Activated CD4-positive, alpha-beta T cell treated with anti-CD3 and anti-CD28 coated beads, Interleukin-2, Interleukin-4, amounts not matched to agents 100 ng/mL and 50 ng/mL, durations not matched to agents 16 hours and 8 hours (primary cell): Measurements from ENCODE around the gene DCP1B.

Experiments
- DNase-seq: peaks from one replicate; pipeline ENCODE4 v3.0.0-alpha.2; 2020; ENCODE audit warnings: low spot score

Gene DCP1B

DNA sequence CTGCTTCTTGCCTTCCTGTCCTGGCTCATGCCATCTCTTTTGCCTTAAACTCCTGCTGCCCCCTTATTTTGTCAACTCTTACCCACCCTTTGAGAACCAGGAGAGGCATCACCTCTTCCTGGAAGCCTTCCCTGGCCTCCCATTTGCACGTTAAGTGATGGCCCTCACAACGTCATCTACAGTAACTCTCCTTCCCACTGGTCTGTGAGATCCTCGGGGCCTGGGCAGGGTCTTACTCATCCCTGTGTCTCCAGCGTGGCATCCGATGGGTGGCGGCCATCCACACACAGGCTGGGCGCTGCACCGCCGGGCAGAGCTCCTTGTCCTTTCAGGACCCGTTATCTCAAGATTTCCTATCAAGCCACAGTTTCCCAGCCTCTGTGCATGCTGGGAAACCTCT is 69.0 kb downstream of the DCP1B start:
- DNase-seq = no peak

DNA sequence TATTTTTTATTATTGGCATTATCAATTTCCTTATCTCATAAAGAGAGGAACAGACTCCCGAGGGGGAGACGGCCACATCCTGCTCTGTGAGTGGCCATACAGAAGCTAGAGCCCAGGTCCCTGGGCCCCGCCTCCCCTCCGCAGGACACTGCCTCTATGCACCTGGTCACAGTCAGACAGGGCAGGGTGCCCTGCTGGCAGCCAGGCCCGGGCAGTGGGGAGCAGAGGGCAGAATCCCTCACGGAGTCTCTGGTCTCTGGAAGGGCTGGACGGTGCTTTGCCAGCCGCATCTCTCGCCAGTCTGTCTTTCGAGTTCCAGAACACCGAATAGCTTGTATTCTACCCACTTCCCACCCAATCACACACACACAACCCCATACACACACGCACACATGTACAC is 69.4 kb downstream of the DCP1B start:
- no peak for DNase-seq

DNA sequence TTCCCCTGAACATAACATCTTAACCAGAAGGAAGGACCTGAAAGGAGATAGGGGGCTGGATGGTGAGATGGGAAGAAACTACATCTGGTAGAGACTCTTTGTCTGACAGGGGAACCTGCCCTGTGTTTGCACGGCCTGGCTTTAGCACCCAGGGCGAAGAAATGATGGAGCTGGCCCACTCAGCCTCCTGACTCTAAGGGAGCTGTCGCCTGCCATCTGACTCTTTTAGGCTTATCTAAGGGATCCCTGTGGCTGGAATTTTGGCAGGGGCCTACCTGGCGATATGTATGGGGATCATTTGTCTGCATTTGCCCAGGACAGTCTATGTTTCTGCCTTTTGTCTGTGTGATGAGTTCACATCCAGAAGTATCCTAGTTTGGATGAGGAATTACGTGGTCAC is 70.2 kb downstream of the DCP1B start:
- no peak for DNase-seq

DNA sequence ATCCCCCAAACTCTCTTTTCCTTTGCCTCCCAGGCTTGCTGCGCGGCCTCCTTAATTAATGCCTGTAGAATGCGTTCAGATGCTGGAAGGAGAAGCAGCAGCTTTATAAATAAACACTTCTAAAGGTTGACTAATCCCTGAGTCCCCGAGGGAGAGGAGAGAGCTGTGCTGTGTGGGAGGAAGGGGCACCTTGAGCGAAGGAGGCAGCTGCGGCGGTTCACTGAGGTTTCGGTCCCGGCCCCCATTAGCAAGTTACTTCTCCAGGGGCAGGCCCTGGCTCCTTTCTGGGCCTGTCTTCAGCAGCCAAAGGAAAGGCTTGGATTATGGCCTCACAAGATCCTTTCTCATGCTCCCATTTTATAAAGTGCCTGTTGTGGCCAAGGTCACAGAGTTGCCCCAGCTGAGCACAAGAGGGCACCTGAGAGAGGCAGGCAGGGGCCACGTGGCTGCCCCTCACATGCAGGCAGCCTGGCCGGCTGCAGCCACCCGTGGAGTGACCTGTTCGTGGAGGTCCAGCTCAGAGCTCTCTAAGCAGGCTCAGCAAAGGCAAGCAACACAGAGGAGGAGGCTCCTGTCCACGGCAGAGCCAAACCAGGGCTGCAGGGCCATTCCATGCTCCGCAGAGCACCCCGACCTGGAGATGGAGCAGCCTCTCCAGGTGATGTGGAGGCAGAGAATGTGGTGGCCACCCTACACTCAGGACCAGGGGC is 70.8 kb downstream of the DCP1B start:
- DNase-seq = no peak

DNA sequence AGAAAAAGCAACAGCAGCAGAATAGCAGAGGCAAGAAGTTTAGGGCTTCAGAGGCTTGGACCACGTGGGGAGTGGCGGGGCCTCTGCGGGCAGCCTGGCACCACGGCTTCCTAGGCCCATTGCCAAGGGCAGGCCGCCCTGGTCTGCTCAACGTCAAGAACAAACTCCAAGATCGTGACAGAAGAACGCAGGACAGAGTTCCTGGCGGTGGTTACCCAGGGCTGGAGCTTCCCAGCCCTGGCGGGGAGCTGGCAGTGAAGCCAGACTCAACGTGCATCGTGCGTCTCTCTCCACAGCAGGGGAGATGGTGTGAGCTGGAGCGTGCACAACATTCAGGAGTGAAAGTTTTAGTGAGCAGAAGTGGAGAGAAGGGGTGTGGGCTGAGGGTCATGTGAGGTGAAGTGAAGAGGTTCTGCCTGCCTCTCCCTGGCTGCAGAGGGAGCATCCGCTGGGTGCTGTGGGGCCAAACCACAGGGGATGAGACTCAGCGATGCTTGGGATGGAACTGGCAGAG is 71.9 kb downstream of the DCP1B start:
- no peak for DNase-seq

DNA sequence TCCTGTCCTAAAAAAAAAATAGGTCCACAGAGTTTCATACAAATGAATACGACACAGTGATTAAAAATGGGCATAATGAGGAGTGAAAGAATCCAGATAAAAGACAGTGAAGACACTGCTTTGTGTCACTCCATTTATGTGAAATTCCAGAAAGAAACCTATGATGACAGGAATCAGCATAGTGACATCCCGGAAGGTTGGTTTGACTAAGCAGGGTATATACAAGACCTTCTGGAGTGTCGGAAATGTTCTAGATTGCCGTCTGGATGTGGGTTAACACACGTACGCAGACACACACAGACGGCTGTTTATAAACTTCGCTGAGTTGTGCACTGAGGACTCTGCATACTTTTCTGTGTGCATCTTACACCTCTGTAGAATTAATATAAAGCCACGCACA is 72.6 kb downstream of the DCP1B start:
- no peak for DNase-seq

DNA sequence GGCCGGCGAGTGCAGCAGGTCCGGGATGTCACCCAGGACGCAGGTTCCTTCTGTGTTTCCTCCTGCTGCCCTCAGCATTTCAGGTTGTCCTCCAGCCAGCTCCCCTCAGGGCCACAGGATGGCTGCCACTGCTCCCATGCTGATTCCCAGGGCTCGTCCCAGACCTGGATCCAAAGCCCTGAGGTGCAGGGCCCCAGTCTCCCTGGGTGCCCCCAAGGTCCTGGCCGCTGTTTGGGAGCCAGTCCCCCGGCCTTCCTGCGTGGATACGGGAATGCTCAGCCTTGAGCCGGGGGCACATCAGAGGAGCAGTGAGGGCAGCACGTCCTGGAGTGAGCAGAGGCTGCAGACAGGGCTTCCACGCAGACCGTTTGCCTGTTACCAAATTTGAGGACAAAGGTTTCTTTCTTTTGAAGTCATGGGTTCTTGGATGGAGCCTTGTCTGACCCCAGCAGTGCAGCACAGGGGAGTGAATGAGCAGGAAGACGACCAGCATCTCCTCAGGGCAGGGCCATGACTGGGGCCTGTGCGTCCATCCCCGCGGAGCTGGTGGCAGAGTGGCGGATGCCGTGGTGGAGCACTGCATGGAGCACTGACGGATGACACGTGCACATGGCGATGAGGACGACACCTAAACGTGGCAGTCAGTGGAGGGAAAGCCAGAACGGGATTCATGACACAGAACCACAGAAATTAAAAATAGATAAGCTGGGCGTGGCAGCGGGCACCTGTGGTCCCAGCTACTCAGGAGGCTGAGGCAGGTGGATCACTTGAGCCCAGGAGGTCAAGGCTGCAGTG is 73.3 kb downstream of the DCP1B start:
- DNase-seq = no peak

DNA sequence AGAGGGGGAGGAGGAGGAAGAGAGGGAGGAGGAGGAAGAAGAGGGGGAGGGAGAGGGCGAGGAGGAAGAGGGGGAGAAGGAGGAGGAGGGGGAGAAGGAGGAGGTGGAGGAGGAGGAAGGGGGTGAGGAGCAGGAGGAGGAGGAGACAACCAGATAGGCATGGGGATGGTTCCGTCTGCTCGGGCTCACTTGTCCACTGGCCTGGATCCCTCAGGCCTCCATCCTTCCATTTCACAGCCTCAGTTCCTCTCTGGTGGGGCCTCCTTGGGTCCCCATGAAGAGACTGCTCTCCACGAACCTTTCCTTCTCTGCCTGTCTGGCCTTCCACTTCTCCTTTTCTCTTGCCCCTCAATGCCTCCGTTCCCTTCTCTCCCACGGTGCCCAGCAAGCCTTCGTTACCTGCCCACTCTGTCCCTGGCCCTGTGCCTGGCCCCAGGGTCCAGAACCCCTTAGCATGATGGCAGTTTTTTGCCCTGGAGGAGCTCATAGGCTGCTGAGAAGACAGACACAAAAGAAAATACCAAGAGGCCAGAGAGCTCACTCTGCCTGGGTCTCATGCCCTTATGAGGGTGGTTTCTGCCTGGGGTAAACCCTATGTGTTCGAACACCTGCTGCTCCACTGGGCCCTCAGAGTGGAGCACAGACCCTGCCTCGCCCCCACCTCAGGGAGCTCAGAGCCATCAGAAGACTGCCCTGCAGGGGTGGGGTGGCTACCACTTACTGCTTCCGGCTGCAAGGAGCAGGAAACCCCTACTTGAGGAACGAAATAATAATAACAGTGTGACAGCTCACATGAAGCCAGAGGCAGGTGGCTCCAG is 74.1 kb downstream of the DCP1B start:
- DNase-seq = no peak

DNA sequence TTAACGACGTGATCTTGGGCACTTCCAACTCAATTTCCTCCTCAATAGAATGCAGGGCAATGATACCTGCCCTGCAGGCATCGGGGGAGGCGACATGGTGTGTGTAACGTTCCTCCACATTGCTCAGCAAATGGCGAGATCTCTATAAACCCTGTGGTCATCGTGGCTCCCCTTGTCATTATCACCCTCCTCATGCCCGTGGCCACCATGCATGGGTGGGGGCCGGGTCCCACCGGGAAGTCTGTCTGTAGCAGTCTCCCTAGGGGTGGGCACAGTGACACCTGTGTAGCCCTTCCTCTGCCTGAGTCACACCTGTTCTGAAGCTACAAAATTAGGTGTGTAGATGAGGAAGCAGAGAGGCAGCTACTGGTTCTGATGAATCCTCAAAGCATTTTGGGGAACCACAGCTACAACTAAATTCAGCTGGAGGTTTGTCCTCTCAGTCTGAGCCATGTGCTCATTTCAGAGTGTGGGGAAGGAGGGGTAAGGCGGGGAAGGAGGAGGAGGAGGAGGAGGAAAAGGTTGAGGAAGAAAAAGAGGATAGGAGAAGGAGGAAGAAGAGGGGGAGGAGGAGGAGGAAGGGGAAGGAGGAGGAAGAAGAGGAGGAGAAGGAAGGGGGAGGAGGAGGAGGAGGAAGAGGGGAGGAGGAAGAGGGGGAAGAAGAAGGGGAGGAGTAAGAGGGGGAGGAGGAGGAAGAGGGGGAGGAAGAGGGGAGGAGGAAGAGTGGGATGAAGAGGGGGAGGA is 74.8 kb downstream of the DCP1B start:
- DNase-seq = no peak

DNA sequence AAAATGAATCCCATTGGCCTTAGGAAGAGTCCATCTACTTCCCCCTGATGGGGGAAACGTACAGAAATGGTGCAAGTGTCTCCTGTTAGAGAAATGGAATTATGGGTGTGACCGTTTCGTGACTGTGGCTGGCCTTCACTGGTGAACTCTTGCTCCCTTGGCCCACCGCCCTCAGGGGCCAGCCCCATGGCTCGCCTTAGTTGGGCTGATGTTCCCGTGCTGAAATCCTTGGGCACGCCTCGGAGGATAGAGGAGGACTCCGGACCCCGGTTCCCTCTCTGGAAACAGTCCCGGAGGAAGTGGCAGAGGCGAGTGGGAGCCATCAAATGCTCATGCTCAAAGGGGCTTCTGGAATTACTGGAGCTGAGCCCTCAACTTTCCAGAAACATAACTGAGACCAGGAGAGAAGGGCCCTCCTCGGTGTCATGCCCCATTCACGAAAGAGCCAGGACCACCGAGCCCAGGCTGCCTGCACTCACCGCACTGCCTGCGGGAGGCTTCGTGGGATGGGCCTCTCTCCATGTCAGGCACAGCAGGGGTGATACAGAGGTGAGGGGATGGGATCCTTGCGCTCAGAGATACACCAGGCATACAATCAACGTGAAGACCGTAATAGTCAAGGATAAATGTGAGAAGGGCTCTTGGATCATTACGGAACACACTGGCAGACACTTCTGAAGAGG is 75.7 kb downstream of the DCP1B start:
- DNase-seq = no peak

DNA sequence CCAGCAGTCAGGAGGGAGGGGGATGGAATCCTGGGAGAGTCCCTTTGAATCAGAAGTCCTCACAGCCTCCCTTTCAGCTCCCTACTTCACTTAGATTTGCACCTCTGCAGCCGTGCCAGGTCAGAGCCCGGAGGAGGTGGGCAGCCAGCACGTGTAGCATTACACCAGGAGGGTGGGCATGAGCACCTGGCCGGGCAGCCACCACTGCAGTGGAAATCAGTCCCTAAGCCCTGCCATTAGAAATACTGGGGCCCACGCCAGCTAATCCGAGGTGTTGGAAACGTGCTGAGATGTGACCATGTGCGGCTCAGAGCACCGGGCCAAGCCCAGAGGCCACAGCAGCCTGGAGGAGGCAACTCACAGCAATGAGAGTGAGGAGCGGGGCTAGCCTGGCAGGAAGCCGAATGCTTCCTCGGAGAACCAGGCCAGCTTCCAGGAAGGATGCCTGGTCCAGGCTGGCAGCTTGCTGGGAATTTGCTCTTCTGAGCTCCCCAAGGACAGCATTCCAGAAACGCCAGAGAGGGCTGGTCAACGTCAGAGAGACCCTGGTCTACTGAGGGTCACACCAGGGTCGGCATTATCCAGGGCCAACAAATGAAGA is 76.4 kb downstream of the DCP1B start:
- no peak for DNase-seq

DNA sequence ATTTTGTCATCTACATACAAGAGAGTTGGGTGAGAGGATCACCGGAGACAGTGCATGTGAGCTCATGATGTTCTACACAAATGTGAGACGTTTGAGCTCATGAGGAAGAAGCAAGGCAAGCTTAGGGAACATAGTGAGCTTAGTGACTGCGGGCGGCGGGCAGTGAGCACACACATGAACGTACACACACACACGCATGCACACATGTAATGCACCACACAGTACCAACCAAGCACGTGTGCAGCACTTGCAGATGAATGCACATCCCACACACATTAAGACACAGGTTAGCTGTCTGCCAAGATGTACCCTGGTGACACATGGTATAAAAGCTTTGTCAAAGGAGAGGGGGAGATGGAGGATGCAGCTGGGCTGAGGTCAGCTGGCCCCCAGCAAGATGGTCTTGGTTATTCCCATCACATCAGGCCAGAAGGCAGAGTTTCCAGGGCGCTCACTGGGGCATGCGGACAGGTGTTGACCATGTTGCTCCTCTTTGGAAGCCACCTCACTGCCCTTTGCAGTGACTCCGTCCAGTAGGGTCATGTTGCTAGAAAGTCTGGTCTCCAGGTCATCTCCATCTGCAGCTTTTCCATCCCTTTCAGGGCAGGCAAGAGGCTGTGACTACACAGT is 77.1 kb downstream of the DCP1B start:
- DNase-seq = no peak

DNA sequence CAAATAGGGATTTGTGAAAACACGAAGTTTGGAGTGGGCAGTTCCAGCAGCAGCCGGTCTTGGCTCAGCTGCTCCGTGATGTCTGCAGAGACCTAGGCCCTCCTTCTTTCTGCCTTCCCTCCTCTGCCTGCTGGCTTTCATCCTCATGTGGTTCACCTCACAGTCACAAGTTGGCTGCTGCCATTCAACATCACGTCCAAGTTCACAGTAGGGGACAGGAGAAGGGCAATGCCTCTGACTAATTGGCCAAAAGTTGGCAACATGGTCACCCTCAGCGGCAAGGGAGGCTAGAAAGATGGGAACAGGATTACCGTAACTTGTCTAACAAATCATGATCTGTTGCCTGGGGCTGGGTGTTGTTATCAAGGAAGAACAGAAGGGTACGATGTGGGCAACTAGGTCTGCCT is 78.0 kb downstream of the DCP1B start:
- DNase-seq = no peak

DNA sequence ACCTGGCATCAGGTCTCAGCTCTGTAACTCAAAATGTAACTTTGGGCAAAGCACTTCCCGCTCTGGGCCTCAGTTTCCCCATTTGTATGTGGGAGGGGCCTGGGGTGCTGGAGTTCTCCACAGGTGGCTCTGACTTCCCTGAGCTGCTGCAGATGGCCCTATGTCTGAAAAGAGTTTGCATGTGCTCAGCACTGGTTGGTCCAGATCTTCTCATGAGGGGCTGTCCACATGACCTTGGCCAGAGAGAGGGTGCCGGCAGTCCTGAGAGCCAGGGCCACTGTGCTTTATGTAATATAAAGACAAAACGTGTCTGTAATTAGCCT is 78.6 kb downstream of the DCP1B start:
- no peak for DNase-seq

DNA sequence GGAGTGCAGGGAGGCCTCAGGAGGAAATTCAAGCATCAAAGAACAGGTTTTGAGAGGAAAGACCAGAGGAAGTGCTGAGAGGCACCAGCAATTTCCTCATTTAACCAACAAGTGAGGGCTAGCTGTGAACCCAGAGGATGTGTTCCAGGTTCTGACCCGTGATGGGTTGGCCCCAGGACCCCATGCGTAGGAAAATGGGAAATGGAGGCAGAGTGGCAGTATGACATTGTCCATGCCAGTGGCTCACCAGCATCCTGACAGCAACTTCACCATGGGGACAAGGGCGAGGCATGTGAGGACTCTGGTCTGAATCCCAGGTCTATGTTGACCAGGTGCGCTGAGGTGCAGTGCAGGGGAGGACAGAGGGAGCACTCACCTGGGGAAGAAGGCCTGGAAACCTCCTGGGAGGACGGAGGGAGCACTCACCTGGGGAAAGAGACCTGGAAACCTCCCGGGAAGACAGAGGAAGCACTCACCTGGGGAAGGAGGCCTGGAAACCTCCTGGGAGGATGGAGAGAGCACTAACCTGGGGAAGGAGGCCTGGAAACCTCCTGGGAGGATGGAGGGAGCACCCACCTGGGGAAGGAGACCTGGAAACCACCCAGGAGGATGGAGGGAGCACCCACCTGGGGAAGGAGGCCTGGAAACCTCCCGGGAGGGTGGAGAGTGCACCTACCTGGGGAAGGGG is 79.1 kb downstream of the DCP1B start:
- no peak for DNase-seq

DNA sequence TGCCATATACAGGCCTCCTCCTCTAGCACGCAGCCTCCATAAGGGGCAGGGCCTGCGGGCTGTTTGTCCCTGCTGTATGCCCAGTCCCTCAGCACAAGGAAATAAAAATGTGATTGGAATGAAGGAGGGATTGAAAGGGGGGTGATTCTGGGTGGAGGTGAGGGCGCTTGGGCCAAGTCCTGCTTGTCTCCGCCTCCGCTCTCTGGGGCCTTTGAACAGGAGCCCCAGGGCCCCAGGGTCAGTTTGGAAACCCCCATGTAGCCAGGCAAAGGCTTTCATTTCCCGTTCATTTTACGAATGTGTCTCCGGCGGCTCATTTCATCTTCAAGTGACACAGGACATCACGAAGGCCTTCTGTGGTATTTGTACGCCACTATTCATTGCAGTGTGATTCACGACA is 81.3 kb downstream of the DCP1B start:
- DNase-seq = no peak

DNA sequence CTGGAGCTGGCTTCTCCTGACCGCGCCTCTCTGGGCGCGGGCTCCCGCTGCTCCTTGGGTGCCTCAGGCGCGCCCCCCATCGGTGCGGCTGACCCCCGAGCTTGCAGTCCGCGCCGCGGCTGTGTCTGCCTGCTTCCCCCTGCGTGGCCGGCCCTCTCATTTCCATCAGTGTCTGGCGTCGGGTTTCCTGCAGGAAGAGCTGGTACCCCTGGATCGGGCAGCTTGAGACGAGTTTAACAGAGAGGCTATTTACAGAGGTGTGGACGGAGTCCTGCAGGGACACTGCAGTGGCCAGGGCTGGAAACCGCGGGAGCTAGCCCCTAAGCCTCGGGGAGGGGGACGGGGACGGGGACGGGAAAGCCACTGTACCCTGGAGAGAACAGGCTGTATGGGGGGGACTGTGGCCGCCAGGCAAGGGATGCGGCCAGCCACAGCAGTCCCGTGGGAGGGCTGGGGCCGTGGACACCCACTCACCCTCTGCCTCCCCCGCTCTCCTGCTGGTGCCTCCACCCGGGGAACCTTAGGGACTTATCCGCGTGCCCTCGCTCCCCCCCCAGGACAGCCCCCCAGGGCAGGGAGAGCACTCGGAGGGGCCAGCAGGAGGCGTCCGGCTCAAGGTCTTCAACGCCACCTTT is 82.1 kb downstream of the DCP1B start:
- peak; percentile 8 for DNase-seq

DNA sequence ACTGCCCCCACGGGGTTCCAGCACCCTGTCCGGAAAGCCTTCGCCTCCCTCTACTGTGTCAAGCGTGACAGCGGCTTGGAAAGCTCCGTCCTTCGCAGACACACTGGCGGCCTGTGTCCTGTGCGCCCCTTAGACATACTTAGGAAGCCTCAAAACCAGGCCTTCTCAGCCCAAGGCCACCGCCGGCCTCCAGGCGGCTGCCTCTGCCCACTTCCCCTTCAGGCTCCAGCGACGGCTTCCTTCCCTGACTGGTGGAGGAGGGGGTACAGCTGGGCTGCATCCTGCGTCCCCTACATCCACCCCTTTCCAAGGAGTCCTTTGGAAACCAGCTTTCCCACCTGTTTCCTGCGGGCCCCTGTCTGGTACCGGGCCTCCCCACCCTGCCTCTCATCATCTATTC is 83.3 kb downstream of the DCP1B start:
- no peak for DNase-seq

DNA sequence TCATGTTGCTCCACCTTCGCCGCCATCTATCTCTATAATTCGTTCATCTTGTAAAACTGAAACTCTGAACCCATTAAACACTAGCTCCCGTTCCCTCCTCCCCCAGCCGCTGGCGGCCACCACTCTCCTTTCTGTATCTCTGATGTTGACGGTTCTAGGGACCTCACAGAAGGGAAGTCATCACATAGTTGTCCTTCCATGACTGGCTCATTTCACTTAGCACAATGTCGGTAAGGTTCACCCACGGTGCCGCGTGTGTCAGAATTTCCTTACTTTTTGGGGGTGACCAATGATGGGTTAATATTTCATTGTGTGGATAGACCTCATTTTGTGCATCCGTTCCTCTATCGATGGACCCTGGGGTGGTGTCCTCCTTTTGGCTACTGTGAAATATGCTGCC is 83.8 kb downstream of the DCP1B start:
- no peak for DNase-seq

DNA sequence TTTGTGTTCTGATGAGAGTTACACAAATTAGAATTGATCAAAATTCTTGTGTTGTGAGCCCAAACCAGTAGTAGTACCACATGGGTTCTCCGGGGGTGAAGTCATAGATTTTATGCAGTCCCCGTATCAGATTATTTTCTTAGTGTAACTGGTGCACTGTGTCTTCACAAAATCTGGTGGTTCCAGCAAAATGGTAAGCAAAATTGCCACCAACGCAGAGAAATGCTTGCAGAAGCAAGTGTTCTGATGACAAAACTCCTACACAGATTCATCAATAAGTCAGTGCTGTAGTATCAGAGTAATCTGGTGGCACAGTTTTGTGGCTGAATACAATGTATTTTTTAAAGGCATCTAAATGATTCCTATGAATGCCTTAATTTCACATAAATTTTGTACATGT is 84.5 kb downstream of the DCP1B start:
- DNase-seq = no peak
